Activated naive CD8-positive, alpha-beta T cell treated with anti-CD3 and anti-CD28 coated beads for 36 hours (primary cell): Measurements from ENCODE around the gene FBXO17. TPM values are rescaled to one million over a fixed set of nuclear protein-coding genes. Genes with fewer than 3 reads are reported as not detected.
A peak's percentile ranks its signal among the peaks of the same experiment; 100 is the strongest.
"Not testable (repeated sequence)": the region's sequence is repeated elsewhere in the genome, so short reads cannot be mapped to it uniquely, and the experiment has no call there.

ENCODE experiments used
- DNase-seq: peaks from one replicate; pipeline ENCODE4 v3.0.0; 2021
- H3K27ac Mint-ChIP-seq: one replicate; pipeline ENCODE4 v1.8.0; 2022; ENCODE audit warnings: mild to moderate bottlenecking, moderate library complexity, mixed read lengths
- H3K27me3 Mint-ChIP-seq: one replicate; pipeline ENCODE4 v1.8.0; 2022; ENCODE audit warnings: mild to moderate bottlenecking, mixed read lengths
- H3K36me3 Mint-ChIP-seq: one replicate; pipeline ENCODE4 v1.8.0; 2021; ENCODE audit warnings: mild to moderate bottlenecking, mixed read lengths
- H3K4me1 Mint-ChIP-seq: one replicate; pipeline ENCODE4 v1.8.0; 2021; ENCODE audit warnings: mixed read lengths
- H3K4me3 Mint-ChIP-seq: one replicate; pipeline ENCODE4 v1.8.0; 2022; ENCODE audit warnings: mild to moderate bottlenecking, moderate library complexity, mixed read lengths
- H3K9me3 Mint-ChIP-seq: one replicate; pipeline ENCODE4 v1.8.0; 2022; ENCODE audit warnings: mixed read lengths
- total RNA-seq, 2 experiments: library from RNA; stranded (reverse); gene quantifications; one replicate each; pipeline ENCODE4 v1.2.3, GENCODE V29; 2021

FBXO17 gene
- not detected for total RNA-seq

- peak within 1 kb of the TSS; percentile 16 for H3K4me3 Mint-ChIP-seq
- H3K27ac Mint-ChIP-seq: no peak within 1 kb of the TSS
- no peaks in the 10 kb centered on the region for H3K9me3 Mint-ChIP-seq
- H3K27me3 Mint-ChIP-seq: peaks cover 42% of the 10 kb centered on the region
- DNase-seq: peak; percentile 9
- H3K36me3 Mint-ChIP-seq: no peaks in the 10 kb centered on the region
- H3K4me1 Mint-ChIP-seq: peaks cover 9% of the 10 kb centered on the region
Measured at GRCh38 chr19:38975214-38975860, at the start of gene FBXO17. Gene FBXO17, minus strand, starts transcription at chr19:38975742. Its CDS starts 25,423 bp downstream, at chr19:38950319.

- Mint-ChIP-seq H3K4me3 (no peak overlapping the region), H3K27me3 (peaks cover 55% of the 10 kb centered on the region), H3K4me1 (no peaks in the 10 kb centered on the region), H3K36me3 (no peaks in the 10 kb centered on the region), H3K27ac (no peak overlapping the region), H3K9me3 (peaks cover 3% of the 10 kb centered on the region)
- no peak for DNase-seq
Measured at GRCh38 chr19:39024875-39025641, 49.5 kb upstream of the FBXO17 start.

GRCh38 chr19:39021063-39021462, 45.5 kb upstream of the FBXO17 start:
- Mint-ChIP-seq H3K4me3 (no peak overlapping the region), H3K4me1 (no peaks in the 10 kb centered on the region), H3K36me3 (no peaks in the 10 kb centered on the region), H3K27me3 (peaks cover 32% of the 10 kb centered on the region), H3K9me3 (no peaks in the 10 kb centered on the region), H3K27ac (no peak overlapping the region)
- no peak for DNase-seq

GRCh38 chr19:39017646-39018045, 42.1 kb upstream of the FBXO17 start:
- Mint-ChIP-seq H3K27me3 (peaks cover 17% of the 10 kb centered on the region), H3K27ac (no peak overlapping the region), H3K4me3 (no peak overlapping the region), H3K9me3 (no peaks in the 10 kb centered on the region), H3K36me3 (no peaks in the 10 kb centered on the region), H3K4me1 (no peaks in the 10 kb centered on the region)
- DNase-seq: no peak

GRCh38 chr19:39017026-39017425, 41.5 kb upstream of the FBXO17 start:
- H3K27me3 Mint-ChIP-seq: peaks cover 17% of the 10 kb centered on the region

GRCh38 chr19:39014037-39014436, 38.5 kb upstream of the FBXO17 start:
- no peak for DNase-seq
- no peak overlapping the region for H3K27ac Mint-ChIP-seq
- no peaks in the 10 kb centered on the region for H3K36me3 Mint-ChIP-seq
- peaks cover 8% of the 10 kb centered on the region for H3K27me3 Mint-ChIP-seq
- no peaks in the 10 kb centered on the region for H3K4me1 Mint-ChIP-seq
- no peak overlapping the region for H3K4me3 Mint-ChIP-seq
- H3K9me3 Mint-ChIP-seq: no peaks in the 10 kb centered on the region

More at GRCh38 chr19:39017026-39017425, 41.5 kb upstream of the FBXO17 start:
- no peak for DNase-seq
- Mint-ChIP-seq H3K9me3 (no peaks in the 10 kb centered on the region), H3K36me3 (no peaks in the 10 kb centered on the region), H3K4me1 (no peaks in the 10 kb centered on the region), H3K27ac (no peak overlapping the region), H3K4me3 (no peak overlapping the region)

GRCh38 chr19:39009001-39009400, 33.5 kb upstream of the FBXO17 start:
- Mint-ChIP-seq H3K4me3 (no peak overlapping the region), H3K27ac (no peak overlapping the region), H3K36me3 (no peaks in the 10 kb centered on the region), H3K9me3 (no peaks in the 10 kb centered on the region), H3K4me1 (no peaks in the 10 kb centered on the region), H3K27me3 (peaks cover 12% of the 10 kb centered on the region)
- DNase-seq: no peak

- Mint-ChIP-seq H3K4me3 (no peak overlapping the region), H3K9me3 (no peaks in the 10 kb centered on the region), H3K4me1 (no peaks in the 10 kb centered on the region), H3K27ac (no peak overlapping the region), H3K36me3 (no peaks in the 10 kb centered on the region), H3K27me3 (peaks cover 13% of the 10 kb centered on the region)
- DNase-seq: no peak
Measured at GRCh38 chr19:39008137-39008536, 32.6 kb upstream of the FBXO17 start.

GRCh38 chr19:39007096-39007495, 31.6 kb upstream of the FBXO17 start:
- H3K4me3 Mint-ChIP-seq: no peak overlapping the region
- no peaks in the 10 kb centered on the region for H3K36me3 Mint-ChIP-seq
- no peaks in the 10 kb centered on the region for H3K4me1 Mint-ChIP-seq
- H3K9me3 Mint-ChIP-seq: no peaks in the 10 kb centered on the region
- H3K27me3 Mint-ChIP-seq: peaks cover 13% of the 10 kb centered on the region
- DNase-seq: no peak
- H3K27ac Mint-ChIP-seq: no peak overlapping the region

GRCh38 chr19:39004403-39004802, 28.9 kb upstream of the FBXO17 start:
- no peak overlapping the region for H3K27ac Mint-ChIP-seq
- no peaks in the 10 kb centered on the region for H3K4me1 Mint-ChIP-seq
- H3K4me3 Mint-ChIP-seq: no peak overlapping the region
- no peaks in the 10 kb centered on the region for H3K36me3 Mint-ChIP-seq
- no peak for DNase-seq
- H3K9me3 Mint-ChIP-seq: no peaks in the 10 kb centered on the region
- peaks cover 17% of the 10 kb centered on the region for H3K27me3 Mint-ChIP-seq

GRCh38 chr19:39003796-39004195, 28.3 kb upstream of the FBXO17 start:
- H3K27ac Mint-ChIP-seq: no peak overlapping the region
- no peaks in the 10 kb centered on the region for H3K4me1 Mint-ChIP-seq
- H3K9me3 Mint-ChIP-seq: no peaks in the 10 kb centered on the region
- H3K27me3 Mint-ChIP-seq: peaks cover 16% of the 10 kb centered on the region
- H3K4me3 Mint-ChIP-seq: no peak overlapping the region
- H3K36me3 Mint-ChIP-seq: no peaks in the 10 kb centered on the region
- DNase-seq: no peak

- Mint-ChIP-seq H3K4me3 (no peak overlapping the region), H3K4me1 (no peaks in the 10 kb centered on the region), H3K36me3 (no peaks in the 10 kb centered on the region), H3K9me3 (no peaks in the 10 kb centered on the region), H3K27me3 (peaks cover 12% of the 10 kb centered on the region), H3K27ac (no peak overlapping the region)
- DNase-seq: no peak
Measured at GRCh38 chr19:39003188-39003587, 27.6 kb upstream of the FBXO17 start.

GRCh38 chr19:39001041-39001440, 25.5 kb upstream of the FBXO17 start:
- Mint-ChIP-seq H3K27ac (no peak overlapping the region), H3K4me3 (no peak overlapping the region), H3K4me1 (no peaks in the 10 kb centered on the region), H3K9me3 (no peaks in the 10 kb centered on the region), H3K36me3 (no peaks in the 10 kb centered on the region), H3K27me3 (peaks cover 12% of the 10 kb centered on the region)
- DNase-seq: no peak

- H3K27ac Mint-ChIP-seq, DNase-seq, H3K9me3 Mint-ChIP-seq: not testable (repeated sequence)
Measured at GRCh38 chr19:38997576-38997975, 22.0 kb upstream of the FBXO17 start.

GRCh38 chr19:38993271-38993670, 17.7 kb upstream of the FBXO17 start:
- Mint-ChIP-seq H3K27ac (no peak overlapping the region), H3K4me3 (no peak overlapping the region), H3K9me3 (no peaks in the 10 kb centered on the region), H3K36me3 (no peaks in the 10 kb centered on the region), H3K27me3 (peaks cover 41% of the 10 kb centered on the region), H3K4me1 (no peaks in the 10 kb centered on the region)
- no peak for DNase-seq

More at GRCh38 chr19:38997576-38997975, 22.0 kb upstream of the FBXO17 start:
- H3K4me1 Mint-ChIP-seq, H3K36me3 Mint-ChIP-seq, H3K4me3 Mint-ChIP-seq: not testable (repeated sequence)
- peaks cover 16% of the 10 kb centered on the region for H3K27me3 Mint-ChIP-seq
